Articular chondrocyte of knee joint (primary cell): ENCODE measurements around the gene GRB2. TPM values are rescaled to one million over a fixed set of nuclear protein-coding genes. Genes with fewer than 3 reads are reported as not detected.

Experiments used
- small RNA-seq: library from RNA; depleted of rRNA; stranded (forward); fragments of <200 nt; gene quantifications from one replicate; pipeline ENCODE3, GENCODE V24; 2012
- total RNA-seq: library from RNA; depleted of rRNA; stranded (reverse); fragments of >200 nt; gene quantifications from 2 replicates; pipeline ENCODE4 v1.2.3, GENCODE V29; 2012

Gene GRB2
- total RNA-seq: 66.6 and 73.7 TPM in 2 replicates

DNA sequence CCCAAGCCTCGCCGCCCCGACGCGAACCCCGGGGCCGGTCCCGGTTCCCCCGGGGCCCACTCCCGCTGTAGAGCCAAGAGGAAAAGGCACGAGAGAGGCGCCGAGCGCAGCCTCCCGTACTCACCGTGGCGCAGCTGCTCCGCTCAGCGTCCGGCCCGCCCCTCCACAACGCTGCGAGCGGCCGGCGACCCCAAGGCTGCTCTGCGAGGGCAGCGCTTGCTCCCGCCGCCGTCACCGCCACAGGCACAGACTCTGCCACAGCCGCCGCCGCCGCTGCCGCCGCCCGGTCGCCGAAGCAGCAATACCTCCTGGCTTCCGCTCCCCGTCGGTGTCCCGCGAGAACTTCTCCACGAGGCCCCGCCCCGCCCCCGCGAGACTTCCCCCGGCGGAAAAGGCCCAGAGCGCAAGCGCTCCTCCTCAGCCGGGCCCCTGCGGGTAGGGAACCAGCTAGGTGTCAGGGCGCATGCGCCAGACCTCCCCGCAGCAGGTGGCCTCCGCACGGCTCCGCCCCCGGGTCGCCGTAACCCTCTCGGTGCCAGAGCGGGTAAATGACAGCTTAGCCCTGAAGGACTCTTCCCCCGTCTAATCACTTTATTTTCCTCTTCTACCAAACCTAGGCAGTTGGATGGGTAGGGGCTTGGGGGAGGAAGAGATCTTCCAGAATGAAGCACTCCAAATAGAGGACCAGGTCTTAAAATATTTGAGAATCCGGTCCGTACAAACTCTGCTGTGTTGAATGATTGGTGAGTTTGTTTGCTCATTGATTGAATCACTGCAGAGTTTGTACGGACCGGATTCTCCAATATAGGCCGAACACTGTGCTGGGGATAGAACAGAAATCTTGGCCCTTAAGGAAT lies at the start of gene GRB2:
GRB2 (minus strand) TSS at position 314 of the 857 bp plus-strand sequence. CDS start 12,050 bp downstream, outside the sequence.

DNA sequence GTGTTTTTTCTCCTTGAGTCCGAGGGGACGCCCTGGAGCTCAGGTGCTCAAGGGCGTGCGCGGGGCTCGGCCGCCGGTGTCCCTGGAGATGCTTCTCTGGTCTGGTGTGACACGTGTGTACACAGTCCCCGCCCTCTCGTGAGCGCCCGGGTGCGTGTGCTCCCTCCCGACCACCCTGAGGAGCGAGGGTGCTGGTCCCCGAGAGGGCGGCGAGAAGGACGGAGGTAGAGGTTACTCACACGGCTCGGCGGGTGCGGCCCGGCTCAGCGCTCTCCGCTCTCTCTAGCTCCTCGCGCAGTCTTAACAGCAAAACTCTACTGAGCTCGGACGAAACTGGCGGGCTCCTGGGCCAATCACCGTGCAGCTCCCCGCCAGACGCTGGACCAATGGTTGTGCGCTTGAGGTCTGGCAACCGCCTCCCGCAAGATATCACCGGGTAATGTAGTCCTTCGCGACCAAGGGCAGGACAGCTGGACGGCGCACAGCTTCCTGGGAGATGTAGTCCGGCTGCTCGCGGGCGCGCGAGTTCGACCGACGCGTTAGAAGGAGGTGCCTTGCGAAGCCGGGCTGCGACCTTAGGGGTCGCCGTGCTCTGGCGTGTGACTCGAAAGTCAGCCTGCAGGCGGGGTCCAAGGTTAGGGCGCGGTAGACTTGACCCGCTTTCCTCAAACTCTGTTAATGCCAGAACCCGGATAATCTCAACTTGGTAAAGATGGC lies 116.2 kb downstream of the GRB2 start, which contains the start of gene SLC25A19:
SLC25A19 (minus strand) TSS at position 319 of the 717 bp plus-strand sequence. CDS start 2,669 bp downstream, outside the sequence.

DNA sequence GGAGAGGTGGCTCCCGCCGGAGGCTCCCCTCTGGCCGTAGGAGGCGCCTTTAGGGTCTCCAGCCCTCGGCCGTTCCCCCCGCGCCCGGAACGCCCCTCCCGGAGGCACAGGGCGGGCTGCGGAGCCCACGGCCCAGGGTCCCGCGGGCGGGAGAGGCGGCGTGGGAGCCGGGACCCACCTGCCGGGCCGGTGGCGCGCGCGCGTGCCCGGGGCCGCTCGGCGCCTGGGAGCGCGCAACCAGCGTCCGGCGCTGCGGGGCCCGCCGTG lies 134.6 kb downstream of the GRB2 start, which contains the start of gene MIF4GD:
MIF4GD (minus strand) TSS at position 266 of the 267 bp plus-strand sequence. CDS start 1,036 bp downstream, outside the sequence.

Small RNA genes within 50 kb of the gene (small RNA-seq; reads per million reads assigned to genes)
- gene MIR3678: not detected
- not detected for gene RF00019
- gene RNU6-938P: not detected

Other genes starting within 250 kb of the GRB2 start
- 104 and 119 TPM in 2 replicates for gene SUMO2, start 222.7 kb downstream of the GRB2 start, total RNA-seq
- 23.7 and 24.1 TPM in 2 replicates for gene NUP85, start 200.0 kb downstream of the GRB2 start, total RNA-seq
- 11.9 and 15.3 TPM in 2 replicates for gene GGA3, start 144.1 kb downstream of the GRB2 start, total RNA-seq
- gene MRPS7, start 143.8 kb downstream of the GRB2 start, total RNA-seq: 35.3 and 35.4 TPM in 2 replicates
- 6.2 and 8.0 TPM in 2 replicates for gene MIF4GD, start 134.4 kb downstream of the GRB2 start, total RNA-seq
- gene SLC25A19, start 116.2 kb downstream of the GRB2 start, total RNA-seq: 3.5 and 5.0 TPM in 2 replicates
- 30.7 and 33.5 TPM in 2 replicates for gene TMEM94, start 51.0 kb upstream of the GRB2 start, total RNA-seq
- 9.1 and 9.6 TPM in 2 replicates for gene CASKIN2, start 109.9 kb upstream of the GRB2 start, total RNA-seq
- gene TSEN54, start 110.8 kb upstream of the GRB2 start, total RNA-seq: 6.8 and 7.3 TPM in 2 replicates
- 0.13 and 0.32 TPM in 2 replicates for gene LLGL2, start 120.0 kb upstream of the GRB2 start, total RNA-seq
- gene MYO15B, start 182.1 kb upstream of the GRB2 start, total RNA-seq: 4.2 and 5.6 TPM in 2 replicates
- 0.22 TPM in 1 of 2 replicates, not detected in the other for gene SMIM5, start 227.8 kb upstream of the GRB2 start, total RNA-seq